Stomach (tissue), 4 donors: ENCODE data around the gene RPS6KC1.
"Not testable (repeated sequence)": the region's sequence is repeated elsewhere in the genome, so short reads cannot be mapped to it uniquely, and the experiment has no call there.

Experiments used
- CTCF ChIP-seq, 7 experiments: fragments of 450-650 bp in 4 of 7; fragments of 200-600 bp in 3 of 7; sonication (generic) in 3 of 7; IDR thresholded peaks; one replicate each; pipeline ENCODE4 v1.5.1; 2016 to 2019; ENCODE audit warnings: antibody characterized with exemption in 7 of 7, control low read depth in 2 of 7, mild to moderate bottlenecking in 1 of 7
- EP300 ChIP-seq: sonication (generic); formaldehyde crosslinking; IDR thresholded peaks from one replicate; pipeline ENCODE4 v1.6.1; 2017; ENCODE audit warnings: antibody characterized with exemption
- POLR2AphosphoS5 ChIP-seq, 3 donors: sonication (generic); formaldehyde crosslinking; IDR thresholded peaks; one replicate each; pipeline ENCODE4 v1.6.1; 2016; ENCODE audit warnings: antibody characterized with exemption in 3 of 3

DNA sequence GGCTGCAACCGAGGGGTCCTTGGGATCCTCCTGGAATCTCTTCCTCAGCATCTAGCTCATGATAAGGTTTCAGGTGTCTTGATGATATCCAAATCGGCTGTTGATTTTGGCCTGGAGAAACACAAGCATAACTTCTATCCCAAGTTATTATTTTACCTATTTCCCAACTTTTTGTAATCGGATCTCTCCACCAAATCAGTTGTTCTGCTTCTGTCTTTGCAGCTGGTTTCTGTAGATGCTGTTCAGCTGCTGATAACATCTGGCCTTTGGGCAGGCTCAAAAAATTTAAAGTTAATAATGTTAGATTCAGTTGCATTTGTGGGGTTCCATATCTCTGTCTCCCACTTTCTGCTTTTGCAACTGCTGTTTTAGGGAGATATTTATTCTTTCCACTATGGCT, 24.0 kb upstream of the RPS6KC1 start:
- not testable (repeated sequence) for TF ChIP-seq CTCF (IDR thresholded peaks at IDR 0.05); POLR2AphosphoS5 (IDR thresholded peaks at IDR 0.05); EP300
